Fibroblast of peridontal ligament (primary cell): Measurements from ENCODE around the gene ST6GALNAC3.

Source experiments
- DNase-seq: peaks from one replicate; pipeline ENCODE4 v3.0.0-alpha.2; 2010; ENCODE audit errors: extremely low read depth

Gene ST6GALNAC3

DNA sequence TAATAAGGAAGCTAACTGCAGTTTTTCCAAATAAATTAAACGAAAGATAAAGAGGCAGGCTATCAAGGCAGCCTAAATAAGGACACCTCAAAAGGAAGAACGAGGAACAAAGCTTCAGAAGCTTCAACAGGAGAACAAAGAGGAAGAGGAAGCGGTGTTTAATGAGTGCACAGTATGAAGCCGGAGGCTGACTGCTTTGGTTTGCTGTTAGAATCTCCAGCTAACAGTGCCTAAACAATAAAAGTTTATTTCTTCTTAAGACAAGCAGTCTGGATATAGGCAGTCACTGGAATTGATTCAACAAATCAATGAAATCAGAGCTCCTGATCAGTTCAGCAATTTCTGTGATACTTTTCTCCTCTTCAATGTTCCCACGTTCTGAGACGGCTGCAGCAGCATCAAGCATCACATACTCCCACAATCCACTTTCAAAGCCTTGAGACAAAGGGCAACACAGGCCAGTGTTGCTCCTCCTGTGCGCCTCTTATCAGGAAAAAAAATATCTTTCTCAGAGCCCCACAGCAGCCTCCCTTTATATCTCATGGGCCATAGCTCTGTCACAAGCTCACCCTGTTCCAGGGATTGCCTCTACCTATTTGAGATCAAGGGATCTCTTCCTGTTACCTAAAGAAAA lies 427.2 kb downstream of the ST6GALNAC3 start:
- no peak for DNase-seq

DNA sequence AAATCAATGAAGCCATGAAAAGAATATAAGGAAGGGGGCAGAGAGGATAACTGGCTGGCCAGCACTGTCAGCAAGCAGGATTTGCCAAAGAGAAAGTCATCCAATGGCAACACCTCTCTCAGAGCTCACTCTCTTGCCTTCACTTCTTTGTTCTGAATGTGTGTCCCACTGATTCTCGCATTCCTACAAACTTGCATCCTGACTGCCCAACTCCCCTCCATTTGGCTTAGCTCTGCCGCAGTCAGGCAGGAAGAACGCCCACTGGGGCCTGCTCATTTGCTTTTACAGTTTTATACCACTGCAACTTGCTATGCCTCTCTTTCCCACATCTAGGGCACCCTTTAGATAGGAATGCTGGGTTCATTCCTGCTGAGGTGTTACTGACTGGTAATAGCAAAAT lies 428.6 kb downstream of the ST6GALNAC3 start:
- DNase-seq: no peak

DNA sequence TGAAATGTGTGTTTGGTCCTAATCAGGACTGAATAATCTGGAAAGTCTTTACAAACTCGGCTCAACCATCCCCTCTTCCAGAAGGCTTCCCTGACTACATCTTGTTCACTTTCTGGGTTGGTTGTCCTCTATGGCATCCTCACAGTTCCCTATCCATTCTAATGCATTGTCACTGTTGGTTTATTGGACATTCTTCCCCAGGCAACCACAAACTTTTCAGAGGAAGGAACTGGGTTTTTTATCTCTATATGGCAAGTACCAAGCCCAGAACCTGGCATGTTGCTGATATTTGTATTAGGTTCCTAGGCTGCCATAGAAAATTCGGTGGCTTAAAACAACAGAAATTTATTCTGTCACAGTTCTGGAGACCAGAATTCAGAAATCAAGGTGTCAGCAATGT lies 429.2 kb downstream of the ST6GALNAC3 start:
- no peak for DNase-seq

DNA sequence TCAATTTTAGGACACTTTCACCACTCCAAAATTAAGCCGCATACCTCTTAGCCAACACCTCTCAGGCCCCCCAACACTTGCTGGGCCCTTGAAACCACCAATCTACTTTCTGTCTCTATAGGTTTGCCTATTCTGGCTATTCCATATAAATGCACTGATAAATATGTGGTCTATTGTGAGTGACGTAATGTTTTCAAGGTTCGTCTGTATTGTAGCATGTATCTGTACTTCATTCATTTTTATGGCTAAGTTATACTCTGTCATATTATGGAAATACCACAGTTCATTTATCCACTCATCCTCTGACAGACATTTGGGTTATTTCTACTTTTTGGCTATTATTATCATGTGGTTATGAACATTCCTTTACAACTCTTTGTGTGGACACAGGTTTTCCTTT lies 432.8 kb downstream of the ST6GALNAC3 start:
- DNase-seq: no peak

DNA sequence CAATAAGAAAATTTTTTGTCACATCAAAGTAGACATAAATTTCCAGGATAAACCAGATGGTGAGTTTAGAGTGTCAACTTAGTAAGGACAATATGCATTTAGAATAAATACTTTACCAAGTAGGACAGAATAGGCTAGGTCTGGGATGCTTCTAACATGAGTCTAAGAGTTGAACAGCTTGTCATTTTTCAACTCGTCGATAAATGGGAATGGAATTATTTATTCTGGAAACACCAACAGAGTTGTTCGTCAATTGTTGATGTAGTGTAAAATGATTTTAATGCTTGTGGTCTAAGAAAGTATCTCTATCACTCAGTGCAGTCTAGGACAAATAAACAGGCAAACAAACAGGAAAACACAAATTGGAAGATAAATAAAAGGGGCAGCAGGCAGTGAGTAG lies 434.3 kb downstream of the ST6GALNAC3 start:
- peak; percentile 36 for DNase-seq

DNA sequence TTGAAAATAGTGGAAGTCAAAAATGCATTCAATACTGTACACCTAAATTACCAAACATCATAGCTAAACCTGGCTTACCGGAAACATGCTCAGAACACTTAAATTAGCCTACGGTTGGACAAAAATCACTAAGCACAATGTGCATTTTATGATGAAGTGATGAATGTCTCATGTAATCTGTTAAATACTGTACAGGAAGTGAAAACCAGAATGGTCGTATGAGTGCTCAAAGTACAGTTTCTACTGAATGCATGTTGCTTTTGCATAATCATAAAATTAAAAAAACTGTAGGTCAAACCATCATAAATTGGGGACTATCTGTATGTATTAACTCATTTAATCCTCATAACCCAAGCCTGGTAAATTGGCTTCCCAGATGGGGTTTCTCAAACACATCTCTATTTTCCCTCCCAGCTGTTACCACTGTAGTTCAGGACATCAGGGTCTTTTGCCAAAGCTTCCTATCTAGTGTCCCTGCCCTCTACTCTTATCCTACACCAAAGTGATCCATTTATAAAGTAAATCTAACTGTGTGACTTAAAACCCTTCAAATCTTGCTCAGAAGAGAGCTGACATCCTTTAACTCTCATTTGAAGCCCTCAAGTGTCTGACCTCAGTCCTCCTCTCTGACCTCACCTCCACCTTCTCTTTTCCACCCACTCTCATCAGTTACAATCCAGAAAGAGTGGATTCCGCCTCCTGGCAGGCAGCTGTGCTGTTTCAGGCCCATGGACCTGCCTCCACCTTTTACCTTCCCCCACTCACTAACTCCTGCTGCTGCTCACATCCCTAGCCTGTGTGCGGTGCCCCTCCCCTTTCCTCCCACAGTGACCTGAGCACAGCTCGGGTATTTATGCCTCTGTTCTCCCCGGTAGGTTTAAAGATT lies 436.4 kb downstream of the ST6GALNAC3 start:
- no peak for DNase-seq

DNA sequence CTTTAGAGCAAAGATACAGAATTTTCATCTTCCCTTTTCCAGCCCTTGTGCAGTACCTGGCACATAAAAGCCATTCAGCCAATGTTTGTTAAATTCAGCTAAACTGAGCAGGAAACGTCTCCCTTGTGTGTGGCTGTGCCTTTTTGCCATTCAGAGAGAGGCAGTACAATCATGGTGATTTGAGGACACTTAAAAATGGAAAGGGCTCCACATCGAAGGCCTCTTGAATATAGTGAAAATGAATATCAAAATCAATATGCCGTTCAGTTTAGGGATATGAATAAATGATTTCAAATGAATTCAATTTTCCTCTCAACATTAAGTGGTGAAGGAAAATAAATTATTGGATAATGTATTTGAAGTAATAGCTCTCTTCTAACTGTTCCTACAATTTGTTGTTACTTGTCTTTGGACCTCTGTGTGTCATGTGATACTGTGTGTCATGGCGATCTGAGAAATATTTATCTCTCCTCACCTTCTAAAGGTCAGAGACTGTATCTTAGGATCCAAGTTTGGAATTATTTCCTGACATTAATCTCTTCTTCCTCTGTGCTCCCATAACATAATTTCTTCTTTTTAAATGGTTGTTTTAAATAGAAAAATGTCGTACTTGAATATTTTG lies 437.1 kb downstream of the ST6GALNAC3 start:
- DNase-seq: no peak

DNA sequence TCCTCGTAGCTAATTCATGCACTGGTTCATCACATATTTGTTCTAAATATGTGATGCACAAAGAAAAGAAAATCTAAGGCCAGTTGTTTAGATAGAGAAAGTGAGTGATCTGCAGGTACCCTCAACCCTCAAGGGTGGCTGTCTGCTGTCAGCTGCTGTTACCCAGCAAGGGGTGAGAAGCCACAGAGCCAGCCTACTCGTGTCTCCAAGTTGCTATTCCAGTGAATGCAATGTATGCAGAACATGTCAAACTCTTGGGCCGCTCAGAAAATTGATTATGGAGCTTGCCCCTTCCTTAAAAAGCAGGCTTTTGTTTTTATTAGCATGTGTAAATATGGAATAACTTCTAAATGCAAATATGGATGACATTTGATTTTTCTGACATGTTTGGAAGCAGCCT lies 456.4 kb downstream of the ST6GALNAC3 start:
- no peak for DNase-seq

DNA sequence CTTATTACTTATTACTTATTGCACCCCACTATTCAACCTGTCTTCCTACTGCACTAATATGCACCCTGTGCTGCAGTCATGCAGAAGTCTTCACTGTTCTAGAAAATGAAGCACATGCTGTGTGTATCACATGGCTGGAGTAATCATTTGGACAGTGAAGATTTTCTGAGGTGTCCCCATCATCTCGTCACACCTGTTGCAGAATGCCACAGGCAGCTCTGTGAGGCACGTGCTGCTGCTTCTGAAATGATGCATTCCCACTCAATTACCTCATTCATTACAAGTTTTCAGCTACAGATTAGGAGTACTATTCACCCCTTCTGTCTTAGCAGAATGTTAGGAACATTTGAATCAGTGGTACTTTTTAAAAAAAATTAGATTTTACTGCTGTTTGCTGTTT lies 467.1 kb downstream of the ST6GALNAC3 start:
- DNase-seq: no peak

DNA sequence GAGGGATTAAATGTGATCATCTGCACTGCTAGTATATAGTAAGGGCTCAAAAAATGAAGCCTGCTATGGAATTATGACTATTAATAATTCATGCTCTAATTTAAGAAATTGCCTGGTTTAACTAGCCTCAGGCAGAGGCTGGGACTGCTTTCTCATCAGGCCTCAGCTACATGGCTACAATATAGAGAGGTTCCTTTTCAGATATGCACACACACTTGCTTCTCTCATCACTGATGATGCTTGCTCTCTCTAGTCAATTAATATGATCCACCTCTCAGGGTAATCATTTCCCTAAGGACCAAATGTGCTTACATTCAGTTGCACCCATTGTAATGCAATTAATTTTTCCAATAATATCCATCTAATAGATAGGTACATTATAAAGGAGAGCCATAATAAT lies 467.8 kb downstream of the ST6GALNAC3 start:
- DNase-seq: no peak

DNA sequence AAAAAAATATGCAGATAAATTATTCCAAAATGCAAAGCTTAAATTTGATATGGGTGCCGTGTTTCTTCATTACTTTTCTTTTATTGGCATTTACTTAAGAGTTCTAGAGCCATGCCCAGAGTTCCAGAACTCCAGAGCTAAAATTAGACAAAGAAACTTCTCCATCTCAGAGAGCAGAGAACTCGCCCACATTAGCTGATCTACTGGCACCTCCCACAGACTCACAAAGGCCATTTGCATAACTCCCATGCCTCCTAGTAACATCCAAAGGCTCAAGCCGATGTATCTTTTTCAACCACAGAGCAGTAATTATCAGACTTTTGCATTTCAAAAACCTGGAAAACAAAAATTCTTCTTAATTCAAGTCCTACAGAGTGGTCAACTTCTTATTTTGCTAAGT lies 468.9 kb downstream of the ST6GALNAC3 start:
- DNase-seq: no peak

DNA sequence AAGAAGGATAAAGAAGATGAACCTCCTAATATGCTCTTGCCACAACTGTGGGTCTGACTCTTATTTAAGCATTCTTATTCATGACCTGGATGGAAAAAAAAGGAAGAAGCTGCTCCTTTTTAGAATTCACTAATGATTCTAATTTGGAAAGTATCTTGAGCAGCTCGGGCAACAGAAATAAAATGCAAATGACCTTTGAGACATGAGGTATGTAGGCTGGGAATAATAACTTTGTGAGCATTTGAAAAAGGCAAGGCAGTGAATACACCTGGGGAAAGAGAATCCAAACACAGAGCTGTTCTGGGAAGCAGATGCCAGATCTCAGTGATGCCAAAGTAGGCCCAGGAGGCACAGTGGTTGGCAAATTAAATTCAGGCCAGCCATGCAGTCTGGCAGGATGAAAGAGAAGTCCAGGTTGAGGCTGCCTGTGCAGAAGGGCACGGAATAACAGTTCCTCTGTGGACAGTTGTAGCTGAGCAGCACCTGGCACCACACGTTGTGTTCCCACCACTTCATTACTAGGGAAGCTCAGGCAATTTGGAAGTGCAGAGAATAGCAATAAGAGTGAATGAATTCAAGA lies 471.9 kb downstream of the ST6GALNAC3 start:
- DNase-seq: no peak

DNA sequence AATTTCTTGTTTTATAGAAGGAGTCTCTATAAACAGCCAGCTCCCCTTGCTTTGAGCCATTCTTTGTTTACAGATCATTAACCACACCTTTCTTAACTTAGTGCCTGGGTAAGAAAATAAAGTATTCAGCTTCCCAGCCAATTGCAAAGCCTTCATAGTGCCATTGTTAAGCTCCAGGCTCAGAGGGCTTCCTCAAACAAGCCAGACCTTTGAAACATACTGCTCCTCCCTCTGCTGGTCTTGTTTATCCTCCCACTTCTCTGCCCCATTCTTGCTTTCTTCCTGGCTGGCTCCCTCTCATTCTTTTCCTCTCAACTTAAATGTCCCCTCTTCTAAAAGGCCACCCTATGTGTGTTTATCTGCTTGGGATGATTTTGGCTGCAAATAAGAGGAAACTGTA lies 473.4 kb downstream of the ST6GALNAC3 start:
- no peak for DNase-seq

DNA sequence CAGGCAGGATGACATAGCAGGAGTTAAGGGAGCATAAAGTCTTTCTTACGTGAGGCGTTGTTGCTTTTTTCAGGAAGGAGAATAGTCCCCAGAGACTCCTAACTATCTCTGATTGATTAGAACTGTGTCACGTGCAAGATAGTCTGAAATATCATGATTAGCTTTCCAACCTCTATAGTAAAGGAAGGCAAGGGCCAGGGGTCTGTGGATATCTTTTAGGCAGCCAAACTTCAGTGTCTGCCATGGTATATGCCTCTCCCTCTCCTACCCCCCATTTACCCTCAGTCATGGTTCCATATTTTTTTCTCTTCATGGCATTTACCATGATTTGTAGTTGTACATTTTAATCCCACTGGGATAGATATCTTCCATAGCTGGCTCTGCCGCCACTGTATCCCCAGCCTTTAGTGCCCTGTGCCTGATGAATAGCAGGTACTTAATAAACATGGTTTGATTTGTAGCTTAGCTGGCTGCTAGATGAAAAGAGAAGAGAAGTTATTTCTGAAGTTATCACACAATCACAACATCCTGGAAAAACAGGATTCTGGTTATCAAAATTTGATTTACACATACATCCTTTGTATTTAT lies 474.1 kb downstream of the ST6GALNAC3 start:
- no peak for DNase-seq

DNA sequence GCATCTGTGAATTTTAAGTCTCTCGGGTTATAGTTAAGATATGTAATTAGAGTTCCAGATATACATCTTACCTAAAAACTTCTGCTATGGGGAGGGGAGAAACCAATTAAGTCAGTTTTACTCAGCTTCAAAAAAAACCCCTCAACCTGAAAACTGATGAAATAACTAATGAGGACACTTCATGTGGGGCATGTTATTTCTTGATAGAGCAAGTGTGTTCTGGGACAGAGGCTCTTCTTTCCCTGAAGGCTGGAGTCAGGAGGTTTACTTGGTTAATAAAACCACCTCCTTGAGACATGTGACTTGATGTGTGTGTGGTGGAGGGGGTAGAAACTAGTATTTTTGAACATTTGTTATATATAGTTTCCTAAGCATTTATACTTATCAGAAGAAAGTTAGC lies 479.7 kb downstream of the ST6GALNAC3 start:
- no peak for DNase-seq

DNA sequence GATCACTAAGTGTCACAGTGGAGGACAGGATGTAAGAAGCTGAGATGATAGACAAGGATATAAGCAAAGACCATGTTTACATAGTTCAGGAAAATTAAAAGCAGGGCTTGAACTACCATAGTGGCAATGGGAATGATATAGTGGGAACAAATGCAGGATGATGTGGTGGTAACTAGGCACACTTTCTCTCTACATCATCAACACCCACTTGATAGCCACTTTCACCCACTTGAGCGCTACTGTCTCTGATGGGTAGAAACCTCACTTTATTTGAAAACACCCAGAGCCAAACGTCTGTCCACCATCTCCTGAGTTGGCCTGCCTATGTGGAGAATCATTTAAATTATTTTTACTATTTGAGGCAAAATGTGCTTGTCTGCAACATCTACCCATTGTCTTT lies 487.7 kb downstream of the ST6GALNAC3 start:
- no peak for DNase-seq

DNA sequence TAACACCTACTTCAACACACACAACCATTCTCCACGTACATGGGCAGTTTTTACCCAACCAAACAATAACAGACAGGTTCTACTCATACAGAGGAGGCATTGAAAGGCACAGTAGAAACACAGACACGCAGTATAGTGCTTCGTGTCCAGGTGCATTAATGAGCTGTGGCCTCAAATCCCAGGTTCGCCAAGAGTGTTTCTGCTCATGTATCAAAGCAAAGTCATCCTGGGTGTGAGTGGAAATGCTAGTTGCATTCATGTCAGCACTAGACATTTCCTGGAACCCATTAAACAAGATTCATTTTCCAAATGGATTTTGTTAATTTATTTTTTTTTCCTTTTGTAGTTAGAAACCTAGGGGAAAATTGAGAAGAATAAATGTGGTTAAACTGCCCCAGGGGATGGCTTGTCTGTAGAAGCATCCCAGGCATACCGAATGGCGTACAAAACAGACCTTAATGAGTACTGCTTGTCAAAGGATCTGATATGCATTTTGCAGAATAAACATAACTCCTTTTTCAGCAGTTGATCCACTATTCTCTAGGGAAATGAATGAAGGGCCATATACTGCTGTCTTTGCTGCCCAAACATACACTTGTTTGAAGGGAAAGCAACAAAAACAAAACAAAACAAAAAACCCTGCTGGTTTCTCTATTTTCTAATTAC lies 494.2 kb downstream of the ST6GALNAC3 start:
- no peak for DNase-seq

DNA sequence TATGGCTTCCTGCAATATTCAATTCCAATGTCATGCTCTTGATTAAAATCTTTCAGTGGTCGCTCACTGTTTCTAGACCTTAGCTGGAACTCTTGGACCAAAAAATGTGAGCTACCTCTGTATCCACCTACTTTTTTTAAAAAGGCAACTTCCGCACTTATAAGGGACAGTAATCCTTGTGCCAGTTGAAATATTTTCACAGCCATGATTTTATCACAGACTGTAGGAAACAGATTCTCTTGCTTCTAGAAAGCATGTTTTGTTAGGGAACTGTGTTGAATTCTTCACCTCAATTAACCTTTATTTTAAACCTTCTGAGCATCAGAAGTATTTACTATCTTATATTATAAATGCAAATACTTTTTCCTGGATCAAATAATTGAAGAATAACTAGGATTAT lies 496.7 kb downstream of the ST6GALNAC3 start:
- DNase-seq: no peak

DNA sequence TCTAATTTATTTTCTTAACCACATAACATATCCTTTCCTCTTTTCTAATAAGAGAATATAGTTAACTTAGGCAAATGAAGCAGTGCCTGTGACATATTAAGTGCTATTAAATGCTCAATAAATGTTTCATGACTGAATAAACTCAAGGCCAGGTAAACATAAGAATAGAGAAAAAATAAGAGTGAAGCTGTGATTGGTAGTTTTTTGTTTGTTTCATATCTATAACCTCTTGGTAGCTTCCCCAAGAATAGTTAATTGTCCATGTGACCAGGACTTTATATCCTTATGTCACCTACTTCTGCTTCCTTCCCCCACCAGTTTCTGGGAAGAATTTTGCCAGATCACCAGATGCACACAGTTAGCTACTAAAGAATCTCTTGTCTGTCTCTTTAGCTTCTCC lies 497.7 kb downstream of the ST6GALNAC3 start:
- DNase-seq: no peak

DNA sequence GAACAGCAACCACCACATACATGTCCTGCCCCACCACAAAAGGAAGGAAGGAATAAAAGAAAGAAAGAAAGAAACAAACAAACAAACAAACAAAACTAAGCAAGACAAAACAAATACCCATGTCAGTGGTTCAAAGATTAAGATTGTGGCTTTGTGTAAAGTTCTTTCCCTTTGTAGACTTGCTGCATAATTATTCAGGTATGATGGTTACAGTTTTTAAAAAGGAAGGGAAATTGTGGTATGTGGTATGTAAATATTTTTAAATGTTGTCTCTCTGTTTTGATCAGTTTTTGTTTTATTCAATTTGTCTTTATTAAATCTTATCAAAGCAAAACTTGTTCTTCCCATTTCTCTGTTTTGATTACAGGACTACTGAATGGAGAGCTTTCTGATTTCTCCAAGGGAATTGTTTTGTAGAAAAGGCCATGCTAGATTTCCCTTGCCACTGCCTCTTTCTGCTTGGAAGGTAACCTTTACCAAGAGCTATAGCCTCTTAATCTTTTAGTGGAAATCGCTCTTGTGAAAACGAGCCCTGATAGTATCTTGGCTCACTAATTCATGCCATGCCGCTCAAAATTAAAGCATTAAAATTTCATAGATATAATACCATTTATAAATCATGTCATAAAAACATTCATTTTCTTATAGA lies 502.5 kb downstream of the ST6GALNAC3 start:
- no peak for DNase-seq

DNA sequence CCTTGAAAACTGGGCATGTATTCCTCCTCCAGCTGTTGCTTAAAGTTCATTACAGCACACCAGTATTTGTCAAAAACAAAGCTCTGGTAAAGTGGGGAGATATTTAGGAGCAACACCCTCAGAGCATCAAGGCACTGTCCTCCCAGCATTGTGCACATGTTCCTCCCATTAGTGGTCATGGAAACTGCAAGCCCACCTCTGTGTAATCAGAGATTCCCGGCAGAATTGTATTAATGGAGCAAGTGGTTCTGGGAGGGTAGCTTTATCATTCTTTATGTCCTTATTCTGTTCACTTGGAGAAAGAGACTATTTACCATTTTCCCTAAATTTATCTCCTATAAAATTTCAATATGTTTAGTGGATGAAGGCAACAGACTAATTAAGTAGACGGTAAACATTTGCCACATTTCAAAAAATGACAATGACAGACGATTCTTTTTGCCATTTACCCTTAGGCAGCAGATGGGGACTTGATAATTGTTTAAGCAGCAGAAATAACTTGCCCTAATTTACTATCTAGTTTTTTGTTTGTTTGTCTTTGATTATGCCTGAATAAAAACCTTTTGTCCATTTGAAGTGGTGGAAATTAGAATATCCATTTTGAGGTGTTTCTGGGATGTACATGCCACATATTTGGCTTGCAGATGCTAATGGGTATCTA lies 503.1 kb downstream of the ST6GALNAC3 start:
- no peak for DNase-seq
